A673 (cell line): ENCODE results near the gene CASQ2. TPM values are rescaled to one million over a fixed set of nuclear protein-coding genes. Genes with fewer than 3 reads are reported as not detected.

Experiments used
- BruUV-seq: library from RNA; stranded (reverse); fragments of 400-500 nt; replicated peaks from 2 replicates; lab custom pipeline; 2021; lab: Mats Ljungman, UMichigan
- CTCF ChIA-PET: fragments of 300-600 bp; sonication (Branson Sonifier 250); formaldehyde crosslinking; loops from one replicate; lab custom pipeline; 2022; ENCODE audit warnings: antibody characterized with exemption; lab: Charles Lee
- POLR2A ChIA-PET: fragments of 300-600 bp; sonication (Branson Sonifier 250); formaldehyde crosslinking; loops from one replicate; lab custom pipeline; 2022; ENCODE audit warnings: antibody characterized with exemption; ENCODE audit not compliant: low non-redundant PET; lab: Charles Lee
- DNase-seq: peaks from one replicate; pipeline ENCODE4 v3.0.0-alpha.2; 2015; ENCODE audit warnings: low spot score
- H3K27ac ChIP-seq: fragments of 200-600 bp; sonication (generic); 2 replicates; pipeline ENCODE4 v1.5.1; 2016; ENCODE audit warnings: mixed run types, low read depth, mild to moderate bottlenecking, mixed read lengths, antibody characterized with exemption, low read length; ENCODE audit not compliant: poor library complexity, severe bottlenecking
- H3K27me3 ChIP-seq: fragments of 200-600 bp; sonication (generic); replicated peaks from 2 replicates; pipeline ENCODE4 v1.6.1; 2017; ENCODE audit warnings: mixed run types, low read depth, mild to moderate bottlenecking, mixed read lengths, antibody characterized with exemption, low read length; ENCODE audit not compliant: insufficient read depth, poor library complexity
- H3K36me3 ChIP-seq: fragments of 200-600 bp; sonication (generic); 2 replicates; pipeline ENCODE4 v1.6.1; 2016; ENCODE audit warnings: mixed run types, mild to moderate bottlenecking, mixed read lengths, antibody characterized with exemption, low read length; ENCODE audit not compliant: insufficient read depth, poor library complexity, severe bottlenecking
- H3K4me1 ChIP-seq: fragments of 200-600 bp; sonication (generic); 2 replicates; pipeline ENCODE4 v1.6.1; 2017; ENCODE audit warnings: mixed run types, mild to moderate bottlenecking, mixed read lengths, antibody characterized with exemption, low read length; ENCODE audit not compliant: insufficient read depth, poor library complexity, severe bottlenecking
- H3K4me3 ChIP-seq: fragments of 200-600 bp; sonication (generic); 2 replicates; pipeline ENCODE4 v1.5.1; 2016; ENCODE audit warnings: low read depth, mixed run types, mild to moderate bottlenecking, mixed read lengths, low read length; ENCODE audit not compliant: poor library complexity, severe bottlenecking
- H3K9me3 ChIP-seq: fragments of 200-600 bp; sonication (generic); 2 replicates; pipeline ENCODE4 v1.6.1; 2016; ENCODE audit warnings: mixed run types, low read depth, mild to moderate bottlenecking, mixed read lengths, antibody characterized with exemption, low read length; ENCODE audit not compliant: poor library complexity, severe bottlenecking
- CTCF ChIP-seq: fragments of 300-800, 200-600 bp; sonication (generic); conservative IDR thresholded peaks from 2 replicates; pipeline ENCODE4 v1.5.1; 2017; ENCODE audit warnings: low read depth, mild to moderate bottlenecking, antibody characterized with exemption, low read length, moderate library complexity, mixed read lengths
- EZH2 ChIP-seq: fragments of 200-600 bp; sonication (generic); IDR thresholded peaks from 2 replicates; pipeline ENCODE4 v1.6.1; 2017; ENCODE audit warnings: borderline replicate concordance, low read depth, mild to moderate bottlenecking, mixed read lengths, antibody characterized with exemption, low read length; ENCODE audit not compliant: poor library complexity, severe bottlenecking
- intact Hi-C: fragments of 100-400 bp; cut with micrococcal nuclease; formaldehyde crosslinking; loops from one replicate; pipeline ENCODE4 v1.10.0; 2022; ENCODE audit not compliant: unreplicated experiment
- total RNA-seq: library from RNA; stranded (reverse); gene quantifications from 2 replicates; pipeline ENCODE4 v1.2.3, GENCODE V29; 2021

The CASQ2 gene
- total RNA-seq, 1 experiment from 2014 or later, result 0.52 TPM

GRCh38 chr1:115676498-115677181 lies 91.9 kb downstream of the CASQ2 start:
- Histone ChIP-seq H3K4me1 (peaks cover 10% of the 10 kb centered on the region), H3K27ac (no peak overlapping the region), H3K9me3 (no peaks in the 10 kb centered on the region), H3K36me3 (peaks cover 3% of the 10 kb centered on the region), H3K27me3 (no peaks in the 10 kb centered on the region), H3K4me3 (no peak overlapping the region)
- intact Hi-C loops, result no loop called here
- ChIA-PET CTCF (no interaction called here), POLR2A (no interaction called here)
- BruUV-seq, result no TSS peak
- no peak for DNase-seq
- TF ChIP-seq CTCF (no peak), EZH2 (no peak)

- no TSS peak for BruUV-seq
- Histone ChIP-seq H3K36me3 (peaks cover 14% of the 10 kb centered on the region), H3K9me3 (no peaks in the 10 kb centered on the region), H3K4me1 (peaks cover 9% of the 10 kb centered on the region), H3K4me3 (no peak overlapping the region), H3K27ac (no peak overlapping the region), H3K27me3 (no peaks in the 10 kb centered on the region)
- TF ChIP-seq CTCF, result no peak
- TF ChIP-seq EZH2, result no peak
- ChIA-PET POLR2A (no interaction called here), CTCF (interaction anchor here (0.5 kb wide), 1 partner anchor 439 kb away, joined by 4 read pairs; the partner anchor contains the start of gene MAB21L3)
- intact Hi-C loops, result no loop called here
- no peak for DNase-seq
Observed at GRCh38 chr1:115672224-115673009, 96.1 kb downstream of the CASQ2 start.

- no TSS peak for BruUV-seq
- DNase-seq, result no peak
Observed at GRCh38 chr1:115671176-115671934, 97.2 kb downstream of the CASQ2 start.

More at GRCh38 chr1:115671176-115671934, 97.2 kb downstream of the CASQ2 start:
- H3K27ac ChIP-seq, result no peak overlapping the region
- ChIA-PET CTCF (no interaction called here), POLR2A (no interaction called here)
- intact Hi-C loops, result no loop called here
- TF ChIP-seq CTCF (no peak), EZH2 (no peak)
- no peak overlapping the region for H3K4me3 ChIP-seq
- H3K27me3 ChIP-seq, result no peaks in the 10 kb centered on the region
- no peaks in the 10 kb centered on the region for H3K4me1 ChIP-seq
- peaks cover 14% of the 10 kb centered on the region for H3K36me3 ChIP-seq
- no peaks in the 10 kb centered on the region for H3K9me3 ChIP-seq
